Ramos (cell line): ENCODE results near the gene RIN1.

Experiments used
- in situ Hi-C: fragments of 300-500 bp; cut with MboI; formaldehyde crosslinking; loops from one replicate; pipeline ENCODE4 v1.14.3; 2022; ENCODE audit warnings: low sequenced_read_pairs; ENCODE audit not compliant: unreplicated experiment

The RIN1 gene

DNA sequence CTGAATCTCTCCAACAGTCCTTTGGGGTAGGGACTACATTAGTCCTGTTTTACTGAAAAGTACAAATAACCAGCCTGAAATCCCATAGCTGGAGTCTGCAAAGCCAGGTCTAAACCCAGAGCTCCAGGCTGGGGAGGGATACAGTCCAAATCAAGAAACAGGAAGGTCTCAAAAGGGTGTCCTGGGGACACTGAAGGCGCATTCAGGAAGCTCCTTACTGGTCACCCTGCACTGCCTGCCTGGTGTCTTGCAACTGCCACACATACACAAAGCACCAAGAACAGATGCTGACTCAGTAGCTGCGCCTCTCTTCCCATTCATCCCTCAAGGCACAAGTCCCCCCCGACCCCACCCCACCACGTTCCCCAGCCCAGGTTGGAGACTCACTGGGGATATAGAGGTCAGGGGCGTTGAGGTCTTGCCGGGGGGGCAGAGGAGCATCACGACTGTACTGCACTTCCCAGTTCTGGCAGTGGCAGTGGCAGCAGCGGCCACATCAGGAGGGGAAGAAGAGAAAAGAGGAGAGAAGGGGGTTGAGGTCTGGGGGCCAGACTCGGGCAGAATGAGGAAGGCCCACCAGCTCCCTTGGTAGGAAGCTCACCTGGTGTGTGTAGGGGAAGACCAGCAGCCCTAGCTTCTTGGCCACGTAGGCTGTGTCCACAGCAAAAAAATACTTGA is 48.9 kb downstream of the RIN1 start:
- in situ Hi-C loops, result no loop called here

DNA sequence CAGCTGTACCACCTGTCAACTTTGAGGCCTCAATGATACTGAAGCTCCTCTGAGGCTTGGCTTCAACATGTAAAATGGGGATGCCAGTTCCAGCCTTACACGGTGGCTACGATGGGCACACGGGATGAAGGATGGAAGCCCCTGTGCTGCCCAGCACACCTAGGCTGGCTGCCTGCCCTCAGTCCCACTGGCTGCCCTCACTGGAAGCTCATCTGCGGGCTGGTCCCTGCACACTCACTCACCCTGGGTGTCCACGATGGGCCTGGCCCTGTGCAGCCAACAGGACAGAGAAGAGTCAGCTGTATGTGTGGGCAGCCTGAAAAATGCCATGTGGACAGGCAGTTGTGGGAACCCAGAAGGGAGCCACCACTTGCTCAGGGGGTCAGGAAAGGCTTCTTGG is 49.5 kb downstream of the RIN1 start:
- in situ Hi-C loops, result no loop called here

GRCh38 chr11:66285250-66285947 is 50.8 kb downstream of the RIN1 start:
- in situ Hi-C loops, result no loop called here

- in situ Hi-C loops, result no loop called here
These were observed 51.6 kb downstream of the RIN1 start for GRCh38 chr11:66284526-66285078.

GRCh38 chr11:66283461-66284105 is 52.7 kb downstream of the RIN1 start:
- in situ Hi-C loops, result no loop called here

DNA sequence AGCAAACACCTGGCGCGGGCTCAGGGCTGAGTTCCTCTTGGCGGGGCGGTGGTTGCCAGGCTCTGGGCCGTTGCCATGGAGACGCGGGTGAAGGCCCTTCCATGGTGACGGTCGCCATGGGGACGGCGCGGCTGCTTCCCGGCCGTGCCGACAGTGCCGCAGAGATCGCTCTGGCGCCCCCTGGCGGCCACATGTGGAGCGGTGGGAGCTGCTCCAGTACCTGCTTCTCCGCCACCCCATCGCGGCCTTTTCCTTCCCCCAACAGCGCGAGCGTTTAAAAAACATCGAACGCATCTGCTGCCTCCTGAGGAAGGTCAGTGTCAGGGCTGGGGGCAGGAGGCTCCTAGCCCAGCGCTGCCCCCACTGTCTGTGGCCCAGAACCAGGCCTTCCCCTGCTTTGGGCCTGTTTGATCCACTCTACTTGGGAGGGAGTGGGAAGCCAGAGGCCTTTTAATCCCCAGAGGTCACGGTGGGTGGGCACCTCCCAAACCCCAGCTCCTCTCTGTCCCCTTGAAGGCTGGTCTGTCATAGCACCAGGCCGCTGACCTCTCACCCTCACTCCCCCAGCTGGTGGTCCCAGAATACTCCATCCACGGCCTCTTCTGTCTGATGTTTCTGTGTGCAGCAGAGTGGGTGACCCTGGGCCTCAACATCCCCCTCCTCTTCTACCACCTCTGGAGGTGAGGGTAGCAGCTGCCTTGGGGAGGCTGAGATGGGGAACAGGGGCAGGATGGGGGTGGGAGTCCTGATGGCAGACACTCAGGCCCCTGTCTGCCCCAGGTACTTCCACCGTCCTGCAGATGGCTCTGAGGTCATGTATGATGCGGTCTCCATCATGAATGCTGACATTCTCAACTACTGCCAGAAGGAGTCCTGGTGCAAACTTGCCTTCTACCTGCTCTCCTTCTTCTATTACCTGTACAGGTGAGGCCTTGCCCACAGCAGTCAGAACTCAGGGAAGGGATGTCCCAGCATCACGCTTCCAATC is 53.5 kb downstream of the RIN1 start:
- in situ Hi-C loops, result no loop called here
